ENCODE measurements around the gene DHX16.
A peak's percentile ranks its signal among the peaks of the same experiment; 100 is the strongest.

Gene DHX16

DNA sequence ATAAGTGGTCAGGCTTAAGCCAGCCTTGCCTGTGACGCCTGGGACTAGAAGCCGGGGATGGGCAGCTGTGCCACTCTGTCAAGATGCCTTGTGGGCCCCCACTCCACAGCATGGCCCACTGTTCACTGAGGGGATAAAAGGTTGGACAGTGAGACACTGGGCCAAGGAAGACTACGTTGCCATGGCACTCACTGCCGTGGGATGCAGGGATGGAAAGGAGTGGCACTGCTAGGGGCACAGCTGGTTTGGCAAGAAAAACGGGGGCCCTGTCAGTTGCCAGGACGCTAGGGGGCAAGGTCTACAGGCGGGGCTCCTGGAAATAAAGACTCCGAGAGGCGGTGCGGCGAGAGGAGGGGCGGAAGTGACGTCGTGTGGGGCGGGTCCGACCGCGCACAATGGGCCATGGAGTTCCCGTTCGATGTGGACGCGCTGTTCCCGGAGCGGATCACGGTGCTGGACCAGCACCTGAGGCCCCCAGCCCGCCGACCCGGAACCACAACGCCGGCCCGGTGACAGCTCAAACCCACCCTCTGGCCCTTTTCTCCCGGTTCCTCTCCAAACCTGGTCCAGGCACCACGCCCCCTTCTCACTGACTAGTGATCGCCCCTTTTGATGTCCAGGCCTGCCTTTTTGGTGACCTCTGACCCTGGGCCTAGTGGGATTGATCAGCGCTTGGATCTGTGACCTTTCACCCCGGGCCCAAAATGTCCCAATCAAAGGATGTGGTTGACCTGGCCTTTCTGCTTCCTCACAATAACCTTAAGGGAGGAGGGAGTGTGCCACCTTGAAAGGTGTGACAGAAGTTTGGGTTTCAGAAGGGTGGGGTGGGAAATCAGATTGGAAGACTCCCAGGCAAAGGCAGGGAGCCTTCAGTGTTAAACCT is 46.1 kb downstream of the DHX16 start, which contains the start of gene ATAT1:
ATAT1 (plus strand) TSS at position 391 of the 883 bp plus-strand sequence.
- DNase-seq = peak; percentile 33 to 53

DNA sequence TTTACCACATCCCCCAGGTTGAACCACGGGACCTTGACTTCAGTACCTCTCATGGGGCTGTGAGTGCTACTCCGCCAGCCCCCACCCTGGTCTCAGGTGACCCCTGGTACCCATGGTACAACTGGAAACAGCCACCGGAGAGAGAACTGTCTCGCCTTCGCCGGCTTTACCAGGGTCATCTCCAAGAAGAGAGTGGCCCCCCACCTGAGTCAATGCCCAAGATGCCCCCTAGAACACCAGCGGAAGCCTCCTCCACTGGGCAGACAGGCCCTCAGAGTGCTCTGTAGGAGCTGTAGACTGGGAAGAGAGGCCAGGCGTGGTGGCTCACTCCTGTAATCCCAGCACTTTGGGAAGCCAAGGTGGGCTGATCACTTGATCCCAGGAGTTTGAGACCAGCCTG is 47.3 kb downstream of the DHX16 start:
- DNase-seq = no peak

DNA sequence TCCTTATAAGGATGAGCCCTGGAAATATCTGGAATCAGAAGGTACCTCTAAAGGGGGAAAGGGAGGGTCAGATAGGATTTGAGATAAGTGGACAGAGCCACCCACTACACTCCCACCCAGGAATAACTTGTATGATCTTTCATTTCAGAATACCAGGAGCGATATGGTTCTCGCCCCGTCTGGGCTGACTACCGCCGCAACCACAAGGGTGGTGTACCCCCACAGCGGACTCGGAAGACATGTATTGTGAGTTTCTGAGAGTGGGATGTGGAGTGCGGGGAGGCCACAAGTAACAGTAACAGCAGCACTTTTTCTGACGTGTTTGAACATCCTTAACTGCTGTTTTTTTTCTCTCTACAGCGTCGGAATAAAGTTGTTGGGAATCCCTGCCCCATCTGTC is 53.2 kb downstream of the DHX16 start:
- no peak for DNase-seq

DNA sequence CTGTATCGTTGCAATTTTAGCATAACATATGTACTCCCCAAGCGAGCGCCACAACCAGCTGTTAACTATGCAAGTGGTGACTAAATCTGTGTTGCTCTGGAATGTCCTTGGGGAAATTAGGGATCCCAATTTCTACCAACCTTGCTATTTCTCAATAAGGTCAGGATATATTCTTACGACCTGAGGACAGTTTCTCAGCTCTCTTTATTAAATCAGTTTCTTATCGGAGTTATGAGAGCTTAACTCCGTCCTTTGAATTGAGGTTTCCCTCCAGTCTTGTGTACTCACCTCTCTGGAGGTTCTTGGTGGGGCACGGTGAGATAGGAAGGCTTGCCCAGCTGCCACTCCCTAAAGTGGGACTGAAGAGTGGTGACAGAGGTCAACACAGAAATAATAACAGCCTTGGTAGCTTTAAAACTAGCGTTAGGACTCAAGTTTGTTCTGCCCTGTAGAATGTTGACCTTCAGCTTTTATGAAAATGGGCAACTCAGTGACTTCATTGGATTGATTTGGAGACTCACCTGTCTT is 54.5 kb downstream of the DHX16 start:
- DNase-seq = no peak

DNA sequence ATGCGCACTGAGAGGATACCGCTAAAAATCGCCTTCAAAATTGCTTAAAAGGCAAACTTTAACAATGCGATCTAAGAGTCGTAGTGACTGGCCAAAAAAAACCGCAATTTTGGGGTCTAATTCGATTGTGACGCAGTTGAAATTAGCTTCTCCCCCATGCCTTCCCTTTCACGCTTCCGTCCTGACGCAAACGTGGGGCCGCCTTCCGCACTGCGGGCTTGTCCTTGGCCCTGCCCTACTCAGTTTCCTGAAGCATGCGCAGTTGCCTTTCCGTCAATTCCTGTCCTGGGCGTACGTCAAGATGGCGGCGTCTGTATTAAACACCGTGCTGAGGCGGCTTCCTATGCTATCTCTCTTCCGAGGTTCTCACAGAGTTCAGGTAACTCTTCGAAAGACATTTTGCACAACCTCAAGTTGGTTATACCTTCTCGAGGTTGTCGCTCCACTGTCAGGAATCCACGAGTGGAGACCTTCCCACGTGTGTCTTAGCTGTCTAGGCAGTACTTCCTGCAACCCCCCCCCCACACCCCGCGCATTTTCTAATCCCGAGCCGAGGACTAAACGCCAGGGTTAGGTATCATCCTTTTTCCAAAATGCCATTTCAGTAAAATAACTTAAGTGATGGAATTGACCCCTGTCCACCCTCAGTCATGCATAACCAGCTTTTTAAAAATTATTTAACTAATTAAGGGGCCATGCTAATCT is 55.1 kb downstream of the DHX16 start, which contains the start of gene MRPS18B:
MRPS18B (plus strand) TSS at position 276 of the 705 bp plus-strand sequence; CDS start at position 302, 26 bp downstream.
- peak; percentile 73 to 87 for DNase-seq

DNA sequence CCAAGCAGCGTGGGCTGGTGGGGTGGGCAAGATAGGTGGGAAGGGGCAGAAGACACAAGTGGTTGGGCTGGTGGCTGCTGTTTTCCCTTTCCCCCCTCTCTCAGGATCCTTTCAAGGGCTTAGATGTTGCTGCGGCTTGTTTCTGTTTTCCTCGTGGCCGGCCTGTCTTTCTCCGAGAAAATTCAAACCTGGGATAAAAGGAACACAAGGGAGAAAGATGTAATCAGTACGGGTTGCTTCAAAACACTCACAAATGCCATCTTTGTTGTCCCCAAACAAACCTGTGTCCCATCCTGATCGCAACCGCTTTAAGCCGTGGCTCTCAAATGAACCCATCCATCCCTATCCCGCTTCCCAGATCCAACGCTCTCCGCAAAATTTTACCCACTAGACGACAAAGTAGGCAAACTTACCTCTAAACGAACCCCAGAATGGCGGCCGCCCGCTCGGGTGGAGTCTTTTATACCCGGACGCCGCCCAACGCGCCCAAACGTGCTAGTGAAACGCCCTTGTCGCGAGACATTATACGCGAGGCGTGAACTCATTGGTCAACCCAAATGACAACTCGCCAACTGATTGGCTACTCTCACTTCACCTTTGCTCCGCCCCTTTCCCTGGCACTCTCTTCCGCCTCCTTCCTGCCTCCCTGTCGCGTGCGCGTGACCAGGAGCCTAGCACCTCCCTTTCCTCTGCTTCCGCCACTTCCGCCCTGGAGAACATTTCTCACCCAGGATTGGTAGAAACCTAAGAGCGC is 55.8 kb downstream of the DHX16 start, which contains the start of gene PPP1R10:
PPP1R10 (minus strand) TSS at position 433 of the 754 bp plus-strand sequence. CDS start 7,299 bp downstream, outside the sequence.
- peak; percentile 98 to 99 for DNase-seq

DNA sequence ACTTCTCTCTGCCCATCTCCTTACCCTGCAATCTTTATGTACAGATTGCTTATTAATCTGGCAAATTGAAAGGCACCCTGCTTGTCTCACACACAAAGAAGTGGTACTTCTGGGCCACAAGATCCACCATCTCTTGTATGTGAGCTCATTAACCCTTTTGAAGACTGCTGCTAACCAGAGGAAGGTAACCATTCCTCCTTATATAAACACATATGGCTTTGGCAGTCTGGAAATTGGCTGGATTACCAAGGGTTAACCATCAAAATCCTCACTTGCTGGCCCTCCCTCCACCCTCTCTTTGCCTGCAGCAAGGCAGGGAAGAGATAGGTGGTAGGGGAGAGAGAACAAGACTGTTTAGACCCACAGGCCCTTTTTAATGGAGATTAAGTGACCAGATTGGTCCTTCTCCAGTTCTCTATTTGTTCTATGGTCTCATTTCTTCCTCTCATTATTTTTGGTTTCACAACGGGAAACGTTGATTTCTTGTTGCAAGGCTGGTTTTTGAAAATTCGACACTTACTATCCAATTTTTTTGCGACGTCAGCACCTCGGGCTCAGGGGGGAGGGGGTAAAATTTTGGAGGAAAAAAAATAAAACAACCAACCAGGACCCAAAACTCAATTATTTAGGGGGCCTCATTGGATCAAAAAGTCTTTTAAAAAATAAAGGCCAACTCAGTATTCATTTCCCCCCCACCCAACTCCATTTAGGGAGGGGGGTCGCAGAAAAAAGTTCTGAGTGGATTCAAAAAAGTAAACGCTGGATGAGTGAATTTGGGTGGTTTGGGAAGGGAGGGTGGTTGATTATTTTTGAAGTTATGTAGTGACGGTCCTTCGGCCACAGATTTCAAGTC is 56.6 kb downstream of the DHX16 start:
- peak in 1 of 2 experiments; percentile 1 for DNase-seq

DNA sequence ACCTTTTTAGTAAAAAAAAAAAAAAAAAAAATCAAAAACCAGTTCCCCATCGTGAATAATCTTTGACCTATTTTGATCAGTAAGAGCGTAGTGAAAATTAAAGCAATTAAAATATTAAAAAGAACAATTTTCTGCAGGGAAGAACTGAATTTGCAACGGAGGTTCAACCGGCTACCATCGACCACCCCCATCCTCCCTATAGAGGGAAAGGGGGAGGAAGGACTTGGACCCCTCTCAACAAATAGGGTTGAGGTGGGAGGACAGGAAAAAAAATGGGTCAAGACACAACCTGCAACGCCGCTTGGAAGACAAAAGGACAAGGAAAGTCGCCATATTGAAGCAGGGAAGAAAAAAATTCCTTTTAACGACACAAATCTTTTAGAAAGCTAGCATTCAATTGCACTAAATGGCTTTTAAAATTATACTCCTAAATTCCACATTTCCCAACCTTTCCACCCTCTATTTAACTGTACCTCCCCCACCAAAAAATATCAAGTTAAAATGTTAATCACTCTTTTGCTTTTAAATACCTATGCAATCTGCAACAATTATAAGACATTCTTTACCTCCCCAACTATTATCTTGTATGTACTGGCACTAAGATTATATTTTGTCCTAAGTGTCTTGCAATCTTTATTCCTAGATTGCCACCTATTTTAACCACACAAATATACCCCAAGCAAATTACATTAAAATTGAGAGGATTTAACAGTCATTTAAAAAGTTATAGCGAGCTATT is 57.4 kb downstream of the DHX16 start:
- DNase-seq = peak; percentile 4 to 42

DNA sequence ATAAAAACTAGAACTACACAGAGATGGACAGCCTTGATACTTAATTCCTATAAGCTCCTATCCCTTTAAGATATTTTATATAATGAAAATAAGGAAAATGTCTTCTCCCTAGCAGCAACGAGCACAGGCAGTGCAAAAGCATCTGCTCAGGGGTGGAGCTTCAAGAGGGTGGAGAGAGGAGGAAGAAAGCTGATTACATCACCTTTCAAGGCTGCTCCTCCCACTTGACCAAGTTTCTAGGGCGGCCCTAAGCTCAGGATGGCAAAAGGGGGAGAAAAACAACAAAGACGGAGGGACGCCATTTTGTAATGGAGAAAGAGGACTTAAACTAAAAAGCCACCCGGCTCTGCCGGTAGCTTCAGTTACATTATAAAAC is 58.0 kb downstream of the DHX16 start:
- peak; percentile 74 to 96 for DNase-seq

DNA sequence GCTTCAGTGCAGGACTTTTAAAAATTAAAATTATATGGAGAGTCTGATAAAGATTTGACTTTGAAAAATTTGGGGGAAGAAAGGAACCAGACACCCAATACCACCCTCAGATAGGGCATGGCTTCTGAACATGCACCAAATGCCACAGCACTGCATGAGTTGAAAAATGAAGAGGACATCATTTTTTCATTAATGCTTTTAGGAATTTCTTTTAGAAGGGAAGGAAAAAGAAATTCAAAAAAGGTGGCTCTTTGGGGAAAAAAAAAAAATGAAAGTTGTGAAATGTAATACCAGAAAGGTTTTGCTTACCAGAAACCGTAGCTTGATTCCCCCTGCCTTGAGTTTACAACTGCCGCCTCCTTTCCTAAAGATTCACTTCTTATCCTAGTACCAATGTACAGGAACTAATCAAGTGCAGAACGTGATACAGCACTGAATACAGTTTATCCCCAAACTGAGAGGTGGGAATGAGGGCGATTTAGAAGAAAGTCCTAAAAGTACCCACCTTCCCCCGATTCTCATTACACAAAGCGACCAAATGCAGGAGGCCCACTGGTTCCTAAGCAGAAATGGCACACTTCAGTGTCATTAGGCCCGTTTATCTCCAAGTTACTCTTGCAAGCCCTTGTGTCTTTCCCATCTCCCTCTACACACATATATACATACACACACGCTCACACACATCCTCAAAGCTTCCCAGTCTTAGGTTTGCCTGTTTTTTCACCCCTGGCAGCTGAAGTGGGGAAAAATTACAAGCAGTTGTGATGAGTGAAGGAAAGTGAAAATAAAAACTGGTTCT is 58.6 kb downstream of the DHX16 start:
- peak in 1 of 2 experiments; percentile 39 for DNase-seq

DNA sequence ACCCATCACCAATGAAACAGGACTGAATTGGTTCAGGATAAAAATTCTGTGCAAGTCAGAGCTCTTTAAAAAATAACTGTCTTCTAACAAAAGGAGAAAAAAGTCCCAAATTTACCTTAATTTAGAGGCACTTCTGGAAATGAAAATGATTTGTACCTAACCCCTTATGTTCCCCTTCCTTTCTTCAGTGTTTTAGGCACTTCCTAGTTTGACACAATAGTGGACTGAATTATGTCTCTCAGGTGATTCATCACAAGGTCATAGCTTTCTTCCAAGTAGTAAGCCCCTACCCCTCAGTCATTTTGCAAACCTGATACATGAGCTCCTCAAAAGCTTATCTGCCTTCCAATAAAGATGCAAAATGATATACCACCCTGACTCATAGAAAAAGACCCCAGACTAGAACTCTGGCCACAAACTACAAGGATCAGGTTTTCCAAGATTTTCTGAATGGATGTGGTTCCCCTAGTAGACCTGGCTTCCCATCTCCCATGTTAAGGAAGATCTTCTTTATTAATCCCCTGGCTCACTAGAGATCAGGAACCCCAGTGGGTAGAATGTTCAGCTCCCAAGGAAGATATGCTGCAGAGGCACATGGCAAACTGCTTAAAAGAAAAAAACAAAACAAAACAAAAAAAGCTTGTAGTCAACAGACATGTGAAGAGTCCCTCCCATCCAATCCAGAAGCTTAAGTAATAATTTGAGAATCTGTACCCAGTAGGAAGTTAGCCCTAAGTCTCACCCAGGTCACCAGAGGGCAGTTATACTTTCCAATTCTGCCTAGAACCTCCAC is 59.4 kb downstream of the DHX16 start:
- no peak for DNase-seq

DNA sequence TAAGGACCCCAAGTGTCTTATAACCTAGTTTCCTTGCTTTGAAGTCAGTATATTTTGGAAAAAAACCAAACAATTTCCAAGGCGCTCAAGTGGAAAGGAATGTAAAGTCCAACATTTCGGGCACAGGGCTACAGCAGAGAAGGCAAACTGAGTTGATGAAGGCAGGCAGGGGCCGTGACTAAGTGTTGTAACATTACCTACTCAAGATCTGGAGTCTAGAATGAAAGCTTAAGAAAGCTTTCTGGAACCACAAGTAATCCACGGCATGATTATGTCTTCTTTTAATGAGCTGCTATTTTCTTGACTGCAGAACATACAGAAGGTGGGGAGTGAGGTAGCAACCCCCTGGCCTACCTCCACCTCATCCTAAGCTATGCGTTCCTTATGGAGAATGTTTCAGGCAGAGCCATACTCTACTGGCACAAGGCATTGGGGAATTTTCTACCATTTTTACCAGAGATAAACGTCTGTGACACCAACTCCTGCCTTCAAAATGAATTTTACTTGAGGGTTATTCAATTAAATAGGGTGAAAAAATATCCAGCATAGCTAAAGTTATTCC is 60.0 kb downstream of the DHX16 start:
- no peak for DNase-seq

DNA sequence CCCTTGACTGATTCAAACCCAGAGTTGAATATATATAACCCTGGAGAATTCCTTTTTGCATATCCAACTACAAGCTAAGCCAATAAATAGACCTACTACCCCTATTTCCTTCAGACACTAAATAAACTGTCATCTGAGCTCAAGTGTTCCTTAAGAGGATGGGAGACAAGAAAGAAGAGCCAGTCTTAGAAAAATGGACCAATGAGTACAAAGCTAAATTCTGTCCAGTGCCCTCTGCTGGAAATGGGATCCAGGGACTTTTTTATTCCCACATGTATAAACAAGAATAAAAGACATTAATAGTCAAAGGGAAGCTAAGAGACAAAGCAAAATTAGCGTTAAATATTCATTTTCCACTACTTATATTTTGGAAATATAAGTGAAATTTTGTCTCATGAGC is 60.6 kb downstream of the DHX16 start:
- no peak for DNase-seq

DNA sequence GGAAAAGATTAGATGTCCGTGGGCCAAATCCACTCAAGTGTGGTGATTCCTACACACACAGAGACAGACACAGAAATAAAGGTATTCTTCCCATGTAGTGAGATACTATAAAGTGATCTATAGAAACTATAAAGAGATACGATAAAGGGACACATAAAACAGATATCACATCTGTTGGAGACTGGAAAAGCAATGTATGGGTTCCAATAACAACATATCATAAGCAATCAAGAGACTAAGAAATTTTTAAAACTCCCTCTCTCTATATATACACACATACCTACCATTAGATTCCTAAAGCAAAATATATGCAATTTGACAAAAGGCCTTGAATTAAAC is 61.0 kb downstream of the DHX16 start:
- DNase-seq = no peak

DNA sequence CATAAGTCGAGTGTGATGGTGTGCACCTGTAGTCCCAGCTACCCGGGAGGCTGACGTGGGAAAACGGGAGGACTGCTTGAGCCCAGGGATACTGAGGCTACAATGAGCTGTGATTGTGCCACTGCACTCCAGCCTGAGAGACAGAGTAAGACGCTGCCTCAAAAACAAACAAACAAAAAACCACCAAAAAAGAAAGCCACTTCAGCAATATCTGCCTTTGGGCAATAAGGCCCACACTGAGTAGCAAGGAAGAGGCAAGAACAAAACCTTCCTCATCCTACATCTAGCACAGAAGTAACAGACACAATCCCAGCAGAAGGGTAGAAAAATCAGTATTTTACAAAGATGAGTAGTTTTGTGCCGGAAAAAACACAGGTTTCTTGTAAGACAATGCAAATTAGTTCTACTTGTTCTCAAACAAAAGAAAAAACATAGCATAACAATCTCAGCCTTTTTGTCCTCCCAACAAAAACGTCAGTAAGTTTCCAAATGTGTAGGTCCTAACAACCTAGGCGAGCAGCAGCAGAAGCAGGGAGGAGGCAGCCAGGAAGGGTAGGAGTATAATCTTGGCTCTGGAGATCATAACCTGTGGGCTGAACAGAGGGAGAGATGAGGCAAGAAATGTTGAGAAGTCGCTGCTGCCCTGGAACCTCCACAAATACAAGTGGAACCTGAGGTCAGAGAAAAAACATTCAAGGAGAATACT is 61.5 kb downstream of the DHX16 start:
- no peak for DNase-seq

DNA sequence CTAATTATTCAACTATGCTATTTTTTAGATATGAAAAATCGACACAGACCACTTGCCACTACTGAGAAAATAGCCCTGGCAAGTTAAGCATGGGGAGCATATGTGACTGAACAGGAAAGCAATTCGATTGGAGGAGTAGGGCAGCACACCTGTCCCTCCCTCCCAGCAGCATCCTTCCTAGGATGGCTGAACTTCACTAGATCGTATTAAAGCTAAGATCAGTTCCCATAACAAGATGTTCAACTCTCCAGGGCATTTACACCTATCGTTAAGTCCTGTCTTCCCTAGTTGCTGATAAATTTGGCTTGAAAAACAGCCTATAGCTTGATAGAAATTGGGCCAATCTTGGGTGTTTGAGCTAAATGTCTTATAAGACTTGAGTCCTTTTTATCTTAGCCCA is 62.7 kb downstream of the DHX16 start:
- DNase-seq = no peak

DNA sequence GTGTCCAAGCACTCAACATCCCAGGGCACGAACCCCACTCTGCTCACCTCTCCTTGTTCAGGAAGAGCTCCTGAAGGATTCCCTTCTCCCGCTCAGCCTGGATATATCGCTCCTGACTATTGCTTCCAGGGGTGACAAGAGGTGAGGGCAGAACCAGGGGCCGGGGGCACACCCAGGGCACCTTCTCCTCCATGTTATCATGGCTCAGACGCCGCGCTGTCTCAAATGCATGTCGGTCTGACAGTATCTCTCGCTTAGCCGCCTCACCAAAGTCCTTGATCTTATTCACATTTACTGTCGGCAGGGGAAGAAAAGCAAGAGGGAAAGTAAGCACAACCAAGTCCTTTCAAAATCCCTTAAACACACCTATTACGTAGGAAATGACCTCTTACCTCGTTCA is 68.8 kb downstream of the DHX16 start:
- no peak for DNase-seq
